Spleen (tissue), 11 donors: Measurements from ENCODE around the gene PTPN14. TPM values are rescaled to one million over a fixed set of nuclear protein-coding genes. Genes with fewer than 3 reads are reported as not detected.

Source experiments
- DNase-seq: peaks from one replicate; pipeline ENCODE4 v3.0.0-alpha.2; 2020
- H3K27ac ChIP-seq, 8 donors: fragments of 200-600 bp; sonication (generic) in 7 of 8; 1 replicate in 4 of 8; 2 replicates in 4 of 8; pipeline versions ENCODE4 v1.5.0 to v1.8.0; 2016 to 2021; ENCODE audit warnings: inconsistent platforms in 4 of 8, mild to moderate bottlenecking in 4 of 8, moderate library complexity in 1 of 8
- H3K27me3 ChIP-seq, 7 donors: fragments of 200-600 bp; sonication (generic) in 6 of 7; replicated peaks in 1 of 7; 1 replicate in 4 of 7; 2 replicates in 3 of 7; pipeline versions ENCODE4 v1.5.0 to v1.8.0; 2016 to 2021; ENCODE audit warnings: inconsistent platforms in 3 of 7, mild to moderate bottlenecking in 1 of 7
- H3K36me3 ChIP-seq, 6 donors: fragments of 200-600 bp; sonication (generic) in 5 of 6; 1 replicate in 4 of 6; 2 replicates in 2 of 6; pipeline versions ENCODE4 v1.5.0 to v1.8.0; 2016 to 2021; ENCODE audit warnings: inconsistent platforms in 2 of 6
- H3K4me1 ChIP-seq, 6 donors: fragments of 200-600 bp; sonication (generic) in 5 of 6; 1 replicate in 3 of 6; 2 replicates in 3 of 6; pipeline versions ENCODE4 v1.5.0 to v1.8.0; 2016 to 2021; ENCODE audit warnings: inconsistent platforms in 3 of 6
- H3K4me3 ChIP-seq, 8 donors: fragments of 200-600 bp; sonication (generic) in 7 of 8; 1 replicate in 4 of 8; 2 replicates in 4 of 8; pipeline versions ENCODE4 v1.5.0 to v1.8.0; 2016 to 2021; ENCODE audit warnings: inconsistent platforms in 4 of 8, mild to moderate bottlenecking in 4 of 8, moderate library complexity in 2 of 8
- H3K9me3 ChIP-seq, 8 donors: fragments of 200-600 bp; sonication (generic) in 7 of 8; 1 replicate in 4 of 8; 2 replicates in 4 of 8; pipeline versions ENCODE4 v1.5.0 to v1.8.0; 2016 to 2021; ENCODE audit warnings: inconsistent platforms in 4 of 8
- CTCF ChIP-seq, 11 experiments: fragments of 200-600 bp in 7 of 11; fragments of 450-650 bp in 4 of 11; sonication (generic) in 4 of 11; IDR thresholded peaks in 8 of 11; conservative IDR thresholded peaks in 3 of 11; 1 replicate in 7 of 11; 2 replicates in 4 of 11; pipeline versions ENCODE4 v1.4.0 to v1.8.0; 2016 to 2021; ENCODE audit warnings: antibody characterized with exemption in 11 of 11, inconsistent platforms in 4 of 11, mild to moderate bottlenecking in 1 of 11
- POLR2A ChIP-seq, 3 donors: fragments of 450-650 bp; IDR thresholded peaks; one replicate each; pipeline ENCODE4 v1.5.1; 2017; ENCODE audit warnings: antibody characterized with exemption in 3 of 3, mild to moderate bottlenecking in 1 of 3
- POLR2AphosphoS5 ChIP-seq, 3 donors: sonication (generic); formaldehyde crosslinking; IDR thresholded peaks; one replicate each; pipeline ENCODE4 v1.5.1; 2017; ENCODE audit warnings: antibody characterized with exemption in 3 of 3
- WGBS, 5 donors: extraction: QIAGEN DNeasy Blood & Tissue Kit in 3 of 5; methylation state at CpG; one replicate each; pipeline versions ENCODE4 v1.1.5 to v1.1.7; 2013 to 2018; 5-methylcytosine and 5-hydroxymethylcytosine counted together
- intact Hi-C: fragments of 100-400 bp; cut with DNase I; formaldehyde crosslinking; loops from one replicate; pipeline ENCODE4 v1.15.0; 2023; ENCODE audit warnings: low total_unique reads
- polyA plus RNA-seq, 3 donors: library from polyadenylated mRNA; stranded (reverse); fragments of 200-250 nt; gene quantifications; one replicate each; pipeline ENCODE4 v1.2.1, GENCODE V29; 2013
- total RNA-seq, 7 donors: library from RNA; depleted of rRNA in 3 of 7; stranded (reverse); fragments of >200 nt in 3 of 7; fragmentation: NEBNext Ultra II Directional in 4 of 7; extraction: Animal tissue kit (Norgen Biotek cat#: 25700) in 4 of 7; gene quantifications; one replicate each; pipeline versions ENCODE4 v1.1.0 to v1.2.1, GENCODE V29; 2016 to 2021
- donor health status: healthy with polysubstance abuse.
- donor health status: DM: no; HTN: no; CAD: no; lungs with moderate emphysema.
- donor health status: DM: no; HTN: no; CAD: no.
- donor health status: Bipolar disorder and iron deficiency.
- donor health status: healthy.
- donor health status: DM: no; HTN: no; CAD: no.
- donor health status: DM: yes; HTN: yes; CAD: no.

Gene PTPN14
- total and polyA plus RNA-seq, 10 donors: 0.83 to 28.5 (median 16.8) TPM

- Histone ChIP-seq H3K36me3 (peaks cover 0 to 71% (median 12%) of the 10 kb centered on the region in 6 donors), H3K4me3 (no peak overlapping the region), H3K4me1 (peaks cover 0 to 4% (median under 1%) of the 10 kb centered on the region in 6 donors), H3K9me3 (no peaks in the 10 kb centered on the region), H3K27ac (no peak overlapping the region), H3K27me3 (no peaks in the 10 kb centered on the region)
- no peak for TF ChIP-seq CTCF (IDR thresholded peaks at IDR 0.05 in 8 of 11, conservative IDR thresholded peaks at IDR 0.05 in 3 of 11)
- TF ChIP-seq POLR2AphosphoS5 (IDR thresholded peaks at IDR 0.05): no peak
- TF ChIP-seq POLR2A (IDR thresholded peaks at IDR 0.05): no peak
- no peak for DNase-seq
- intact Hi-C loops: no loop called here
- 79 to 91% (median 84%) methylated on average over 4 of the region's 4 CpGs for WGBS, 5 donors
These were observed 213.2 kb downstream of the PTPN14 start for GRCh38 chr1:214338212-214338611.

- 75 to 83% (median 77%) methylated on average over 6 of the region's 6 CpGs for WGBS, 5 donors
- intact Hi-C loops: no loop called here
These were observed 213.9 kb downstream of the PTPN14 start for GRCh38 chr1:214337511-214337910.

GRCh38 chr1:214337015-214337414 lies 214.4 kb downstream of the PTPN14 start:
- no peak overlapping the region for H3K4me3 ChIP-seq
- no peak overlapping the region for H3K27ac ChIP-seq
- intact Hi-C loops: no loop called here
- peaks cover 0 to 13% (median 6%) of the 10 kb centered on the region in 6 donors for H3K4me1 ChIP-seq
- no peaks in the 10 kb centered on the region for H3K27me3 ChIP-seq
- H3K36me3 ChIP-seq: peaks cover 0 to 67% (median 12%) of the 10 kb centered on the region in 6 donors
- WGBS, 5 donors: 47 to 89% (median 82%) methylated on average over 2 of the region's 2 CpGs
- H3K9me3 ChIP-seq: no peaks in the 10 kb centered on the region
- no peak for DNase-seq
- no peak for TF ChIP-seq POLR2A (IDR thresholded peaks at IDR 0.05)

More at GRCh38 chr1:214337511-214337910, 213.9 kb downstream of the PTPN14 start:
- Histone ChIP-seq H3K36me3 (peaks cover 0 to 67% (median 12%) of the 10 kb centered on the region in 6 donors), H3K4me1 (peaks cover 0 to 10% (median 3%) of the 10 kb centered on the region in 6 donors), H3K27me3 (no peaks in the 10 kb centered on the region), H3K9me3 (no peaks in the 10 kb centered on the region), H3K4me3 (no peak overlapping the region), H3K27ac (no peak overlapping the region)
- no peak for DNase-seq
- TF ChIP-seq POLR2A (IDR thresholded peaks at IDR 0.05) (no peak), POLR2AphosphoS5 (IDR thresholded peaks at IDR 0.05) (no peak), CTCF (IDR thresholded peaks at IDR 0.05 in 8 of 11, conservative IDR thresholded peaks at IDR 0.05 in 3 of 11) (no peak)

- intact Hi-C loops: no loop called here
- Histone ChIP-seq H3K36me3 (peaks cover 0 to 74% (median 14%) of the 10 kb centered on the region in 6 donors), H3K27ac (no peak overlapping the region), H3K9me3 (no peaks in the 10 kb centered on the region), H3K4me1 (peaks cover 0 to 26% (median 9%) of the 10 kb centered on the region in 6 donors), H3K4me3 (no peak overlapping the region), H3K27me3 (no peaks in the 10 kb centered on the region)
- TF ChIP-seq POLR2AphosphoS5 (IDR thresholded peaks at IDR 0.05): no peak
- no peak for TF ChIP-seq CTCF (IDR thresholded peaks at IDR 0.05 in 8 of 11, conservative IDR thresholded peaks at IDR 0.05 in 3 of 11)
- no peak for TF ChIP-seq POLR2A (IDR thresholded peaks at IDR 0.05)
- WGBS, 5 donors: 94 to 97% (median 95%) methylated on average over 4 of the region's 4 CpGs
- no peak for DNase-seq
These were observed 215.8 kb downstream of the PTPN14 start for GRCh38 chr1:214335567-214335966.
